ENCODE results near the gene LTBP1. TPM values are rescaled to one million over a fixed set of nuclear protein-coding genes. Genes with fewer than 3 reads are reported as not detected.

Gene LTBP1
- total and polyA plus RNA-seq, 2 donors (not counting 1 experiment from before 2014, with no cell fraction given): 0.69 TPM; not detected in 1

GRCh38 chr2:33110461-33110860 is 163.7 kb downstream of the LTBP1 start:
- CTCF ChIA-PET: no interaction called here
- TF ChIP-seq EZH2 (IDR thresholded peaks at IDR 0.05; ENCODE audit: borderline replicate concordance, insufficient read depth, low read depth, low read length, poor library complexity, severe bottlenecking) (no peak), CTCF (IDR thresholded peaks at IDR 0.05) (no peak)
- 43% methylated on average over 1 of the region's 5 CpGs for WGBS (ENCODE audit: insufficient coverage)
- Histone ChIP-seq H3K4me1 (ENCODE audit: control insufficient read depth in 2 of 2, insufficient read depth in 2 of 2, low read length in 2 of 2) (no peaks in the 10 kb centered on the region), H3K4me2 (replicated peaks; ENCODE audit: low read depth, low read length, poor library complexity, severe bottlenecking) (no peak overlapping the region), H3K36me3 (replicated peaks in 1 of 2; ENCODE audit: control extremely low read depth in 1 of 2, control insufficient read depth in 1 of 2, extremely low read depth in 1 of 2, insufficient read depth in 2 of 2, low read length in 1 of 2) (no peaks in the 10 kb centered on the region), H3K4me3 (ENCODE audit: control extremely low read depth in 1 of 5, extremely low read depth in 1 of 5, insufficient read depth in 1 of 5, low read depth in 2 of 5, low read length in 4 of 5) (no peak overlapping the region), H3K9ac (ENCODE audit: low read length) (no peak overlapping the region), H3K79me2 (ENCODE audit: control insufficient read depth, insufficient read depth, low read length) (no peaks in the 10 kb centered on the region), H2AFZ (ENCODE audit: insufficient read depth, low read depth, low read length, poor library complexity, severe bottlenecking) (no peak overlapping the region), H3K9me3 (ENCODE audit: control extremely low read depth in 1 of 3, control insufficient read depth in 2 of 3, insufficient read depth in 1 of 3, low read length in 2 of 3) (no peaks in the 10 kb centered on the region), H3K27ac (ENCODE audit: low read length in 2 of 2) (no peak overlapping the region), H4K20me1 (ENCODE audit: control insufficient read depth, insufficient read depth, low read length, poor library complexity, severe bottlenecking) (no peaks in the 10 kb centered on the region), H3K27me3 (replicated peaks in 1 of 4; ENCODE audit: control extremely low read depth in 1 of 4, control insufficient read depth in 3 of 4, insufficient read depth in 4 of 4, low read length in 3 of 4) (peaks cover 0 to 5% (median 2%) of the 10 kb centered on the region in 4 experiments)
- Mint-ChIP-seq H3K27ac (no peak overlapping the region), H3K9me3 (ENCODE audit: insufficient read depth) (no peaks in the 10 kb centered on the region), H3K27me3 (peaks cover 17% of the 10 kb centered on the region), H3K4me1 (no peaks in the 10 kb centered on the region), H3K4me3 (no peak overlapping the region)
- ATAC-seq (ENCODE audit: low read depth): no peak
- DNase-seq: no peak
- POLR2A ChIA-PET: no interaction called here
- intact Hi-C loops (cut with micrococcal nuclease): no loop called here

GRCh38 chr2:33111002-33111446 is 164.3 kb downstream of the LTBP1 start:
- no peak overlapping the region for H2AFZ ChIP-seq (ENCODE audit: insufficient read depth, low read depth, low read length, poor library complexity, severe bottlenecking)
- ATAC-seq (ENCODE audit: low read depth): no peak
- ChIA-PET POLR2A (no interaction called here), CTCF (no interaction called here)
- H3K4me3 ChIP-seq (ENCODE audit: control extremely low read depth in 1 of 5, extremely low read depth in 1 of 5, insufficient read depth in 1 of 5, low read depth in 2 of 5, low read length in 4 of 5): no peak overlapping the region
- H3K9me3 ChIP-seq (ENCODE audit: control extremely low read depth in 1 of 3, control insufficient read depth in 2 of 3, insufficient read depth in 1 of 3, low read length in 2 of 3): no peaks in the 10 kb centered on the region
- H3K9me3 Mint-ChIP-seq (ENCODE audit: insufficient read depth): no peaks in the 10 kb centered on the region
- H3K9ac ChIP-seq (ENCODE audit: low read length): no peak overlapping the region
- no peak overlapping the region for H3K27ac ChIP-seq (ENCODE audit: low read length in 2 of 2)
- H3K4me2 ChIP-seq (replicated peaks; ENCODE audit: low read depth, low read length, poor library complexity, severe bottlenecking): no peak overlapping the region
- peaks cover 17% of the 10 kb centered on the region for H3K27me3 Mint-ChIP-seq
- 76% methylated on average over 9 of the region's 10 CpGs for WGBS (ENCODE audit: insufficient coverage)
- H3K4me1 Mint-ChIP-seq: no peaks in the 10 kb centered on the region
- no peak for DNase-seq
- no peaks in the 10 kb centered on the region for H4K20me1 ChIP-seq (ENCODE audit: control insufficient read depth, insufficient read depth, low read length, poor library complexity, severe bottlenecking)
- H3K36me3 ChIP-seq (replicated peaks in 1 of 2; ENCODE audit: control extremely low read depth in 1 of 2, control insufficient read depth in 1 of 2, extremely low read depth in 1 of 2, insufficient read depth in 2 of 2, low read length in 1 of 2): no peaks in the 10 kb centered on the region
- TF ChIP-seq CTCF (IDR thresholded peaks at IDR 0.05) (no peak), EZH2 (IDR thresholded peaks at IDR 0.05; ENCODE audit: borderline replicate concordance, insufficient read depth, low read depth, low read length, poor library complexity, severe bottlenecking) (no peak)
- no peak overlapping the region for H3K4me3 Mint-ChIP-seq
- intact Hi-C loops (cut with micrococcal nuclease): no loop called here
- no peak overlapping the region for H3K27ac Mint-ChIP-seq
- H3K79me2 ChIP-seq (ENCODE audit: control insufficient read depth, insufficient read depth, low read length): no peaks in the 10 kb centered on the region
- H3K4me1 ChIP-seq (ENCODE audit: control insufficient read depth in 2 of 2, insufficient read depth in 2 of 2, low read length in 2 of 2): no peaks in the 10 kb centered on the region
- H3K27me3 ChIP-seq (replicated peaks in 1 of 4; ENCODE audit: control extremely low read depth in 1 of 4, control insufficient read depth in 3 of 4, insufficient read depth in 4 of 4, low read length in 3 of 4): peaks cover 0 to 5% (median 2%) of the 10 kb centered on the region in 4 experiments
